Mucosa of rectum (tissue), 2 donors: ENCODE data around the gene TRIM14.
"Not testable (repeated sequence)": the region's sequence is repeated elsewhere in the genome, so short reads cannot be mapped to it uniquely, and the experiment has no call there.

Source experiments
- H3K27ac ChIP-seq, 2 donors: one replicate each; pipeline ENCODE4 v1.7.0; 2013; ENCODE audit warnings: inconsistent platforms in 2 of 2, low read depth in 2 of 2, low read length in 2 of 2
- H3K27me3 ChIP-seq, 2 donors: one replicate each; pipeline ENCODE4 v1.7.0; 2013; ENCODE audit warnings: low read length in 2 of 2; ENCODE audit not compliant: control insufficient read depth in 2 of 2, insufficient read depth in 2 of 2
- H3K36me3 ChIP-seq, 2 donors: one replicate each; pipeline ENCODE4 v1.7.0; 2013; ENCODE audit warnings: low read length in 2 of 2; ENCODE audit not compliant: control insufficient read depth in 2 of 2, insufficient read depth in 2 of 2
- H3K4me1 ChIP-seq, 2 donors: one replicate each; pipeline ENCODE4 v1.7.0; 2013; ENCODE audit warnings: low read length in 2 of 2, mild to moderate bottlenecking in 1 of 2; ENCODE audit not compliant: control insufficient read depth in 2 of 2, insufficient read depth in 2 of 2
- H3K4me3 ChIP-seq, 2 donors: one replicate each; pipeline ENCODE4 v1.7.0; 2013; ENCODE audit warnings: low read length in 2 of 2
- H3K9ac ChIP-seq, 2 donors: one replicate each; pipeline ENCODE4 v1.7.0; 2013; ENCODE audit warnings: low read length in 2 of 2, low read depth in 1 of 2, mild to moderate bottlenecking in 1 of 2
- H3K9me3 ChIP-seq, 2 donors: one replicate each; pipeline ENCODE4 v1.7.0; 2013; ENCODE audit warnings: low read length in 2 of 2; ENCODE audit not compliant: control insufficient read depth in 2 of 2
- donor health status: healthy.
- donor health status: Normal muscosa, but diverticular disease.

TRIM14 gene

DNA sequence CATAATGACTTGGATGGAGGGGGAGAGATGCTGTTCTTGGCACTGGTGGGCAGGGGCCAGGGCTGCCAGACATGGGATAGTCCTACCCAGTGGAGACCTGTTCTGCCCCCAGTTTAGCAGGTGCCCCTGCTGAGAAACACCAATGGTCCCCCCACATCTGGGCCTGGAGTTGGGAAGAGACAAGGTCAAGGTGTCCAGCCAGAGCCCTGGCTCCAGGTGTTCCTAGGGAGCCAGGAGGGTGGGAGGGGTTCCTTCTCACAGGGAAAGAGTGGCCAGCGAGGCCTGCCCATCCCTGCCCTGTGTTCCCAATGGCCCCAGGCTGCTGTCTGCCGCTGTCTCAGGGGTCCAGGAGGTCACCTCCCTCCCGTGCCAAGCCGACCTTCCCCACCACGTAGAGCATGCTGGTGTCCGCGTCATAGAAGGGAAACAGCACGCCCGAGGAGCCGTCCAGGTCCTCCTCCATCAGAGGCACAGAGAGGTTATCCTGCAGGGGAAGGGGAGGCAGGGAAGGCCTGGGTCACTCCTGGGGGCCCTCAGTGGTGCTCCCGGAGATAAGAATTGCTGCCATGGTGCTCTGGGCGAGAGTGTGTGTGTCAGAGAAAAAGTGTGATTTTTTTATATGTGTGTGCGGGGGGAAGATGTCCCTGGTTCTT, 11.7 kb upstream of the TRIM14 start:
- no peak overlapping the region for H3K9ac ChIP-seq
- H3K9me3 ChIP-seq: no peaks in the 10 kb centered on the region
- H3K27me3 ChIP-seq: no peaks in the 10 kb centered on the region
- H3K4me3 ChIP-seq: no peak overlapping the region
- peaks cover 25 to 45% of the 10 kb centered on the region in 2 donors for H3K36me3 ChIP-seq
- H3K27ac ChIP-seq: no peak overlapping the region
- no peaks in the 10 kb centered on the region for H3K4me1 ChIP-seq

DNA sequence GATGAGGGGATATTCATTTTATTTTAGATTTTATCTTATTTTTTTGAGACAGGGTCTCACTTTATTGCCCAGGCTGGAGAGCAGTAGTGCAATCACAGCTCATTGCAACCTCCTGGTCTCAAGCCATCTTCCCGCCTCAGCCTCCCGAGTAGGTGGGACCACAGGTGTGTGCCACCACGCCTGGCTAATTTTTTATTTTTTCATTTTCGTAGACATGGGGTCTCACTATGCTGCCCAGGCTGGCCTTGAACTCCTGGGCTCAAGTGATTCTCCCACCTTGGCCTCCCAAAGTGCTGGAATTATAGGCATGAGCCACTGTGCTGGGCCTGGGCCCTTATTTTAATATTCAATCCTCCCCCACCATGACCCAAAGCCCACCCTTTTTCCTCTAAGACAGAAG, 11.0 kb upstream of the TRIM14 start:
- H3K4me1 ChIP-seq, H3K9ac ChIP-seq, H3K4me3 ChIP-seq, H3K27ac ChIP-seq, H3K9me3 ChIP-seq, H3K27me3 ChIP-seq: not testable (repeated sequence)
- H3K36me3 ChIP-seq: peaks cover 29 to 45% of the 10 kb centered on the region in 2 donors

DNA sequence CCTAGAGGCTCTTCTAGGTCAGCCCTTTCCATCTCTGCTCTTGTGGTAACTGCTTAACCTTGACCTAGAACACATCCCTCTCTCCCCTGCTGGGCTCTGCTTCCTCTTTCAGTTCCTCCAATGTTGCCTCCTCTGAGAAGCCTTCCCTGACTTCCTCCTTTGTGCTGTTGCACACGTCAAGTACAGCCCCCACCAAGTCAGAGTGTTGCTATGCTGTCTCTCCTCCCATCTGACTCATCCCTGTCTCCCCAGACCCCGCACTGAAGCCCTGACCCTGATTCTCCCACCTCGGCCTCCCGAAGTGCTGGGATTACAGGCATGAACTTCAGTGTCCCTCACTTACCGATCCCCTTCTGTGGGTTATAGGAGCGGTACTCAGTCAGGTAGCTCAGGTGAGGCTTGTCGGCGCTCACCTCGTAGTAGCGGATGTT, 10.4 kb upstream of the TRIM14 start:
- Histone ChIP-seq H3K9ac (no peak overlapping the region), H3K9me3 (no peaks in the 10 kb centered on the region), H3K4me1 (no peaks in the 10 kb centered on the region), H3K4me3 (no peak overlapping the region), H3K27me3 (no peaks in the 10 kb centered on the region), H3K27ac (no peak overlapping the region), H3K36me3 (peaks cover 33 to 48% of the 10 kb centered on the region in 2 donors)

DNA sequence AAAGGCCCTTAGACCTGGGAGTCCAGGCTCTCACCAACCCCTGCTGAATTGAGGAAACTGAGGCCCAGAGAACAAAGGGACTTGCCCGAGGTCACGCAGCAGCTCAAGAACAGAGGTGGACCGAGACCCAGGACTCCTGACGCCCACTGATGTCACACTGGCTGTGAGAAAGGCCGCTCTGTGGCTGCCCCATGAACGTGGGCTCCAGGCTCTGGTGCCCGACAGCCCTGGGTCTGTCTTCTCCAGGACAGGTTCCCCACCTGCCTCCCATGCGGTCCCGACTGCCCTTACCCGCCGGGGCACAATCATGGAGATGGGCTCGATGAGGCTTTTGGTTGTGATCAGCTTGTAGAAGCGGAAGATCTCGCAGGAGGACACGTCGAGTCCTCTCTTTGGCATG, 9.3 kb upstream of the TRIM14 start:
- no peaks in the 10 kb centered on the region for H3K9me3 ChIP-seq
- H3K27me3 ChIP-seq: no peaks in the 10 kb centered on the region
- no peak overlapping the region for H3K4me3 ChIP-seq
- H3K4me1 ChIP-seq: no peaks in the 10 kb centered on the region
- H3K9ac ChIP-seq: no peak overlapping the region
- no peak overlapping the region for H3K27ac ChIP-seq
- H3K36me3 ChIP-seq: peaks cover 30 to 42% of the 10 kb centered on the region in 2 donors

DNA sequence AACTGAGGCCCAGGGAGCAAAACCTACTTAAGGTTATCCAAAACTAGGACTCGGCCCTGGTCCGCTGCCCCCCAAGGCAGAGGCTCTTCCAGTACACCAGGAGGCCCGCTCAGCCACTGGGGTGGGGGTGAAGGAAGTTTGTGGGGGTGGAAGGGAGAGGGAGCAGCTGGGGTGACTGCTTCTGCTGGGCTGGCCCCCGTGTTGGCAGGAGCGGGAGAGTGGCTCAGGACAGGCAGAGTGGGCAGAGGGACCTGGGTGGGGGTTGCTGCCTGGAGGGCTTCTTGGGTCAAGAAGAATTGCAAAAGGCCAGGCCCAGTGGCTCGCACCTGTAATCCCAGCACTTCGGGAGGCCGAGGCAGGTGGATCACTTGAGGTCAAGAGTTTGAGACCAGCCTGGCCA, 8.2 kb upstream of the TRIM14 start:
- Histone ChIP-seq H3K9ac (no peak overlapping the region), H3K27ac (no peak overlapping the region), H3K4me1 (no peaks in the 10 kb centered on the region), H3K36me3 (peaks cover 23 to 32% of the 10 kb centered on the region in 2 donors), H3K4me3 (no peak overlapping the region), H3K9me3 (no peaks in the 10 kb centered on the region), H3K27me3 (no peaks in the 10 kb centered on the region)

DNA sequence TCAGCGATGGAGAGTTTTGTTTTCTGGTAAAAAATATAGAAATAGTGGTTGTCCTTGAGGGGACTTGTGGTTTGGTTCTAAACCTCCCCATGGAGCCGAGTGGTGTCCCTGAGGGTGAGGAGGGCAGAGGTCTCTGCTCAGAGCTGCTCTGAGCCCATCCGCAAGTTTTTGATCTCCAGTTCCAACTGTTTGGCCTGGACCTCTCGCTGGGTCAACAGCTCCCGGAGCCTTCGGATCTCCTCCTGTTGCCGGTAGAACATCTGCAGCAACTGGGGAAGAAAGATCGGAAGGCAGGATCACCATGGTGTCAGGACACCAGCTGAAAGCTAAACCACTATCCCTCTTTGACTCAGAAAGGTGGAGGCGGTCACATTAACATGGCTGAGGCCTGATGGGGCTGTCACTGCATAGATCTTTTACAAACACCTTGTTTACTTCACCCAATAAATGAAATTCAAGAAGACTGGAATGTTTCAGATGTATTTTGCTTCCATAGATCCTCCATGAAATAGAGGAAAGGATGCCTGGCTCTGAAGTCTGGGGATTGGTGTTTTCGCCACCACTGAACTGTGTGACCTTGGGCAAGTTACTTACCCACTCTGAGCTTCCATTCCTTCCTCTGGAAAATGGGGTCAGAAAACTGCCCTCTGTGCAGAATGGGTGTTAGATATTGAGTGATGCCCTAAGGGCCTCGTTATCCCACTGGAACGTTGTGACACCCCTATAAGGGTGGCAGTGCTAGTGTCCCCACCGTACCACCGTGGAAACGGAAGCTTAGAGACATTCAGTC, 5.8 kb upstream of the TRIM14 start:
- Histone ChIP-seq H3K36me3 (peaks cover 23 to 29% of the 10 kb centered on the region in 2 donors), H3K9me3 (no peaks in the 10 kb centered on the region), H3K27me3 (no peaks in the 10 kb centered on the region), H3K27ac (no peak overlapping the region), H3K9ac (no peak overlapping the region), H3K4me1 (peaks cover 17 to 19% of the 10 kb centered on the region in 2 donors), H3K4me3 (no peak overlapping the region)

DNA sequence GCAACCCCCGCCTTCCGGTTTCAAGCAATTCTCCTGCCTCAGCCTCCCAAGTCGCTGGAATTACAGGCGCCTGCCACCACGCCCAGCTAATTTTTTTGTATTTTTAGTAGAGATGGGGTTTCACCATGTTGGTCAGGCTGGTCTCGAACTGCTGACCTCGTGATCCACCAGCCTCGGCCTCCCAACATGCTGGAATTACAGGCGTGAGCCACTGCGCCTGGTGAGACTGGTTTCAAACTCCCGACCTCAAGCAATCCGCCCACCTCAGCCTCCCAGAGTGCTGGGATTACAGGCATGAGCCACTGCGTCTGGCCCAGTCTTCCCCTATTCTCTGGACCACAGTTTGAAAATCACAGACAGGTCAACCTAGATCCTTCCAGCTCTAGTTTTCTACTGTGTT, 5.1 kb upstream of the TRIM14 start:
- not testable (repeated sequence) for H3K27ac ChIP-seq, H3K9me3 ChIP-seq, H3K27me3 ChIP-seq, H3K9ac ChIP-seq, H3K4me3 ChIP-seq
- H3K4me1 ChIP-seq: peaks cover 20 to 24% of the 10 kb centered on the region in 2 donors
- H3K36me3 ChIP-seq: peaks cover 19 to 24% of the 10 kb centered on the region in 2 donors

DNA sequence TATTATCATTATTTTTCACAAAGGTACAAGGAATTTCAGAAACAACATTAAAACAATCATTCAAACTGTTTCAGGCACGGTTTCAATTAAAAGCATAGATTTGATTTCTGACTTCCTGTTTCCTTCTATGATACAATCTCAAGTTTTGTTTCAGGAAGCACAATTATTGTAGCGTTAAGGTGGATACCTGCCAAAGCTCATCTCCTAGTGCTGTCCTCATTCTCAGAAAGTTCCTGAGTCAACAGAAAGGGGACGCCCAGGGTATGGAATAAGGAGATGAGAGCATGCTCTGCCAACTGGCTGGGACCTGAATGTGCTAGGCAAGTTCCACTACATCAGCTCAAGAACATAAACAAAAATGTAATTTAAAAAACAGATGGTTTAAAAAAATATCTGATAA, 2.0 kb upstream of the TRIM14 start:
- H3K4me1 ChIP-seq: peaks cover 27 to 38% of the 10 kb centered on the region in 2 donors
- H3K36me3 ChIP-seq: peaks cover 8 to 11% of the 10 kb centered on the region in 2 donors
- no peaks in the 10 kb centered on the region for H3K27me3 ChIP-seq
- H3K9me3 ChIP-seq: no peaks in the 10 kb centered on the region
- peak overlapping the region; percentile 49 to 74 for H3K9ac ChIP-seq
- H3K27ac ChIP-seq: peak overlapping the region; percentile 92 to 99
- peak overlapping the region in 1 of 2 donors; percentile 42 for H3K4me3 ChIP-seq

DNA sequence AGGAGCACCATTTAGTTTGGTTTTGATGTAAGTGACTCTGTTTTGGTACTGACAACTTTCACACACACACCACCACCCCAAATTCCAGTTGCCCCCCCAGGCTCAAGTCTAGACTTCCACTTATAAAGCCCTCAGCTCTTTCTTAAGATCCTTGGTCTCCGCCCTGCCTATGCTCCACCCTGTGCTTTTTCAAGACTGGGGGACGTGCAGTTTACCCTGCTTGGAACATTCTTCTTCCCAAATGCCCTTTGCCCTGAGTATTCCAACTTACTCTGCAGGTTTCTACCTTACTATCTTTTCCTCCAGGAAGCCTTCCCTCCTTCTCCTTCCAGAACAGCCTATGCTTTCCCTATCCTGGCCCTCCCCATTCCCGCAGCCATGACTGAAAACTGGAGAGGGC, 1.5 kb upstream of the TRIM14 start:
- no peaks in the 10 kb centered on the region for H3K27me3 ChIP-seq
- peaks cover 8 to 11% of the 10 kb centered on the region in 2 donors for H3K36me3 ChIP-seq
- H3K4me3 ChIP-seq: peak overlapping the region; percentile 22 to 42
- H3K9me3 ChIP-seq: no peaks in the 10 kb centered on the region
- peaks cover 27 to 38% of the 10 kb centered on the region in 2 donors for H3K4me1 ChIP-seq
- H3K9ac ChIP-seq: peak overlapping the region; percentile 49 to 74
- peak overlapping the region; percentile 92 to 99 for H3K27ac ChIP-seq

DNA sequence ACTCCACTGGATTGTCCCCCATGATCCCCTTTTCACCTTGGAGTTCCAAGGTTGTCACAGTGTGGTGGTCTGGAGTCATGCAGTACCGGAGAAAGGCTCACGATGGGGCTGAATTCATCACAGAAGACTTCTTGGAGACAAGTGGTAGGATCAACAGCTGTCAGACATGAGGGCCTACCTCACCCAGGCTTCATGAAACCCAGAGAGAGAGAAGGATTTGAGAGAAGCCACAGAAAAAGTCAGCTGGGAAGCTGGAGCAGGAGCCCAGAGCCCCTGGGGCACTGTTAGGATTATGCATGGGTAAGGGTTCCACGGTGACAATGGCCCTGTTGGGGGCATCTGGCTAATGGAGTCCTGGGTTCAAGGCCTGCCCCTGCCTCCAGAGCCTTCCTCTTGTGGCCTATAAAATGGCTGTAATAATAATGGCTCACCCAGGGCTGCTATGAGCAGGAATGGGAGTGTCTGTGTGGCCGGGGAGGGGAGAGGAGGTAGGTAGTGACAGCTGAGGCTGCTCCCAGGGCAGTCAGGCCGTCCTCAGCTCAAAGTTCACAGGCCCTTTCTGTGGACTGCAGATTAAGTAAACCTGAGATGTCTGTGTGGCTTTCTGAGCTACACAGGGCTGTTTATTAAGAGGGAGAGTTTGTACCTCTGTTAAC, 910 bp downstream of the TRIM14 start:
- Histone ChIP-seq H3K9ac (peak overlapping the region; percentile 78 to 91), H3K4me3 (peak overlapping the region; percentile 82 to 94), H3K4me1 (peaks cover 27 to 38% of the 10 kb centered on the region in 2 donors), H3K27me3 (no peaks in the 10 kb centered on the region), H3K9me3 (no peaks in the 10 kb centered on the region), H3K27ac (peak overlapping the region; percentile 95 to 99), H3K36me3 (peaks cover 0 to 7% of the 10 kb centered on the region in 2 donors)
